Activated CD8-positive, alpha-beta memory T cell treated with anti-CD3 and anti-CD28 coated beads, Interleukin-2, amount 50 U/mL, for 48 hours (primary cell): ENCODE data around the gene TRABD.

Experiments used
- DNase-seq: peaks from one replicate; pipeline ENCODE4 v3.0.0-alpha.2; 2020

TRABD gene

GRCh38 chr22:50246242-50247175, 60.8 kb downstream of the TRABD start:
- DNase-seq, result no peak

- no peak for DNase-seq
These were observed 62.0 kb downstream of the TRABD start for GRCh38 chr22:50247748-50248147.

GRCh38 chr22:50248196-50249081, 62.7 kb downstream of the TRABD start:
- DNase-seq, result no peak
